Measurements from ENCODE around the gene TP53I11. TPM values are rescaled to one million over a fixed set of nuclear protein-coding genes. Genes with fewer than 3 reads are reported as not detected.

TP53I11 gene
- total RNA-seq, 6 experiments from 2014 or later: 1.1 to 2.9 (median 1.8) TPM

GRCh38 chr11:44949160-44950030, 1.3 kb downstream of the TP53I11 start:
- no peak for DNase-seq
- H3K4me1 Mint-ChIP-seq (ENCODE audit: low read depth): no peaks in the 10 kb centered on the region; the same call in 1 of the 2 replicates

DNA sequence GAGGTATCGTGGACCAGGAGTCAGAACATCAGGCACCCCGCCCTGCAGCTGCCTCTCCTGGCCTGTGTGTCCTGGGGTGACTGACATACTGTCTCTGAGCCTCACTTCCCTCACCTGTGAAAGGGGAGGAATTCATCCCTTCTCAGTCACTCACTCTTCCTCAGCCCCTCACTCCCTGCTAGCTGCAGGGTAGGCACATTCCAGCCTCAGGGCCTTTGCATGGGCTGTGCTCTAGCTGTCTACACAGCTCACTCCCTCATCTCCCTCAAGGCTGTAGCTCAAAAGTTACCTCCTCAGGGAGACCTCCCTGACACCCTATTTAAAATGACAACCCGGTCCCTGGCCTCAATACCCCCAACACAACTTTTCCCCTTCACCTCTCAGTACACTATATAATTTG, 2.5 kb downstream of the TP53I11 start:
- no peaks in the 10 kb centered on the region for H3K9me3 Mint-ChIP-seq
- H3K4me3 Mint-ChIP-seq: no peak overlapping the region

More at GRCh38 chr11:44949160-44950030, 1.3 kb downstream of the TP53I11 start:
- no peak overlapping the region for H3K27ac Mint-ChIP-seq
- no peak overlapping the region for H3K4me3 Mint-ChIP-seq
- TF ChIP-seq, protein P1, sequence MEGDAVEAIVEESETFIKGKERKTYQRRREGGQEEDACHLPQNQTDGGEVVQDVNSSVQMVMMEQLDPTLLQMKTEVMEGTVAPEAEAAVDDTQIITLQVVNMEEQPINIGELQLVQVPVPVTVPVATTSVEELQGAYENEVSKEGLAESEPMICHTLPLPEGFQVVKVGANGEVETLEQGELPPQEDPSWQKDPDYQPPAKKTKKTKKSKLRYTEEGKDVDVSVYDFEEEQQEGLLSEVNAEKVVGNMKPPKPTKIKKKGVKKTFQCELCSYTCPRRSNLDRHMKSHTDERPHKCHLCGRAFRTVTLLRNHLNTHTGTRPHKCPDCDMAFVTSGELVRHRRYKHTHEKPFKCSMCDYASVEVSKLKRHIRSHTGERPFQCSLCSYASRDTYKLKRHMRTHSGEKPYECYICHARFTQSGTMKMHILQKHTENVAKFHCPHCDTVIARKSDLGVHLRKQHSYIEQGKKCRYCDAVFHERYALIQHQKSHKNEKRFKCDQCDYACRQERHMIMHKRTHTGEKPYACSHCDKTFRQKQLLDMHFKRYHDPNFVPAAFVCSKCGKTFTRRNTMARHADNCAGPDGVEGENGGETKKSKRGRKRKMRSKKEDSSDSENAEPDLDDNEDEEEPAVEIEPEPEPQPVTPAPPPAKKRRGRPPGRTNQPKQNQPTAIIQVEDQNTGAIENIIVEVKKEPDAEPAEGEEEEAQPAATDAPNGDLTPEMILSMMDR (IDR thresholded peaks at IDR 0.05): peak; percentile 70
- peaks cover 29% of the 10 kb centered on the region for H3K27me3 Mint-ChIP-seq (ENCODE audit: insufficient read depth)
- no peaks in the 10 kb centered on the region for H3K9me3 Mint-ChIP-seq
- no peaks in the 10 kb centered on the region for H3K36me3 Mint-ChIP-seq (ENCODE audit: low read depth)

GRCh38 chr11:44947114-44947513, 3.6 kb downstream of the TP53I11 start:
- Mint-ChIP-seq H3K36me3 (ENCODE audit: low read depth) (no peaks in the 10 kb centered on the region), H3K9me3 (no peaks in the 10 kb centered on the region), H3K27ac (no peak overlapping the region), H3K27me3 (ENCODE audit: insufficient read depth) (peaks cover 36% of the 10 kb centered on the region), H3K4me3 (no peak overlapping the region), H3K4me1 (ENCODE audit: low read depth) (no peaks in the 10 kb centered on the region)
- no peak for DNase-seq
- TF ChIP-seq, protein P1 (IDR thresholded peaks at IDR 0.05): no peak

More for the DNA sequence above, 2.5 kb downstream of the TP53I11 start:
- H3K36me3 Mint-ChIP-seq (ENCODE audit: low read depth): no peaks in the 10 kb centered on the region
- H3K4me1 Mint-ChIP-seq (ENCODE audit: low read depth): no peaks in the 10 kb centered on the region
- H3K27me3 Mint-ChIP-seq (ENCODE audit: insufficient read depth): peaks cover 32% of the 10 kb centered on the region
- H3K27ac Mint-ChIP-seq: no peak overlapping the region
- DNase-seq: no peak
- TF ChIP-seq, protein P1 (IDR thresholded peaks at IDR 0.05): no peak

DNA sequence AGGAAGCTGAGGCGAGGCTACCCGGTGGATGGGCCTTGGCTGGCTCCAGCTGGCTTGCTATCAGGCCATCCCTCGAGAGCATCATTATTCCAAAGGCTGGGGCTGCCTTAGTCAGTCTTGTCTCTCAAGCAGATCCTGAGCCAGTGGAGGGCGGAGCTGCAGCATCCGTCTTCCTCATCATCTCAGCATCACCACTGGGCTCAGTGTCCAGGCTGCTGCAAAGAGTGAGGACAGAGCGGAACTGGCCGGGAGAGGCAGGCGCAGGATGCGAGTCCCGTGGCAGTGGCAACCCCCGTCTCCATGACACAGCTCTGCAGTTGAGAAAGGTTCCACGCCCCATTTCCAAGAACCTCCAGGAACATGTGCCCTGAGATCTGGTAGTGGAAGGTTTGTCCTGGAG, 4.4 kb downstream of the TP53I11 start:
- Mint-ChIP-seq H3K27ac (no peak overlapping the region), H3K4me1 (ENCODE audit: low read depth) (no peaks in the 10 kb centered on the region), H3K27me3 (ENCODE audit: insufficient read depth) (peaks cover 34% of the 10 kb centered on the region), H3K9me3 (no peaks in the 10 kb centered on the region), H3K4me3 (no peak overlapping the region), H3K36me3 (ENCODE audit: low read depth) (no peaks in the 10 kb centered on the region)
- TF ChIP-seq, protein P1 (IDR thresholded peaks at IDR 0.05): no peak
- no peak for DNase-seq

- Mint-ChIP-seq H3K36me3 (ENCODE audit: low read depth) (no peaks in the 10 kb centered on the region), H3K9me3 (no peaks in the 10 kb centered on the region), H3K4me3 (no peak overlapping the region), H3K27me3 (ENCODE audit: insufficient read depth) (peaks cover 35% of the 10 kb centered on the region), H3K4me1 (ENCODE audit: low read depth) (no peaks in the 10 kb centered on the region), H3K27ac (no peak overlapping the region)
- TF ChIP-seq, protein P1 (IDR thresholded peaks at IDR 0.05): no peak
- DNase-seq: no peak
Observed at GRCh38 chr11:44945666-44946065, 5.0 kb downstream of the TP53I11 start.

All from HFFc6 (cell line).